ENCODE data around the gene RAB1B.

The RAB1B gene

GRCh38 chr11:66325263-66325671 lies 56.8 kb downstream of the RAB1B start:
- peak; percentile 19 for DNase-seq

GRCh38 chr11:66326261-66327111 lies 58.0 kb downstream of the RAB1B start:
- DNase-seq: no peak

Measured in NCI-H524 treated with DMSO at 0.1 percent for 48 hours (cell line).